H9 (cell line): ENCODE data around the gene UPK2. TPM values are rescaled to one million over a fixed set of nuclear protein-coding genes. Genes with fewer than 3 reads are reported as not detected.

Source experiments
- DNase-seq: peaks from one replicate; pipeline ENCODE4 v3.0.0-alpha.2; 2017
- H2AFZ ChIP-seq: one replicate; pipeline ENCODE4 v1.6.1; 2013; ENCODE audit warnings: mild to moderate bottlenecking, low read length, control low read depth, moderate library complexity
- H2AK5ac ChIP-seq: 2 replicates; pipeline ENCODE4 v1.6.1; 2013; ENCODE audit warnings: low read length, control low read depth, mixed read lengths; ENCODE audit not compliant: insufficient read length
- H2BK120ac ChIP-seq: one replicate; pipeline ENCODE4 v1.6.1; 2013; ENCODE audit warnings: low read depth, mild to moderate bottlenecking, low read length, control low read depth, inconsistent platforms; ENCODE audit not compliant: poor library complexity, severe bottlenecking
- H2BK12ac ChIP-seq: 2 replicates; pipeline ENCODE4 v1.6.1; 2013; ENCODE audit warnings: low read length, control low read depth, mixed read lengths, low read depth; ENCODE audit not compliant: insufficient read length
- H2BK15ac ChIP-seq: 2 replicates; pipeline ENCODE4 v1.6.1; 2013; ENCODE audit warnings: low read depth, low read length, control low read depth
- H2BK20ac ChIP-seq: one replicate; pipeline ENCODE4 v1.6.1; 2013; ENCODE audit warnings: low read depth, mild to moderate bottlenecking, low read length, control low read depth, inconsistent platforms; ENCODE audit not compliant: poor library complexity, severe bottlenecking
- H2BK5ac ChIP-seq: 2 replicates; pipeline ENCODE4 v1.6.1; 2013; ENCODE audit warnings: low read length, control low read depth, mixed read lengths; ENCODE audit not compliant: insufficient read length
- H3K14ac ChIP-seq: 2 replicates; pipeline ENCODE4 v1.6.1; 2013; ENCODE audit warnings: low read length, control low read depth; ENCODE audit not compliant: insufficient read depth
- H3K18ac ChIP-seq: 2 replicates; pipeline ENCODE4 v1.6.1; 2013; ENCODE audit warnings: low read depth, mild to moderate bottlenecking, mixed read lengths, low read length, control low read depth; ENCODE audit not compliant: insufficient read length
- H3K23ac ChIP-seq: 2 replicates; pipeline ENCODE4 v1.6.1; 2013; ENCODE audit warnings: low read length, control low read depth, mixed read lengths, low read depth; ENCODE audit not compliant: insufficient read length
- H3K23me2 ChIP-seq: 2 replicates; pipeline ENCODE4 v1.6.1; 2013; ENCODE audit warnings: low read depth, mild to moderate bottlenecking, mixed read lengths, low read length, control low read depth; ENCODE audit not compliant: insufficient read length, poor library complexity, severe bottlenecking
- H3K27ac ChIP-seq: 2 replicates; pipeline ENCODE4 v1.5.1; 2013; ENCODE audit warnings: low read length, control low read depth, mixed read lengths, low read depth; ENCODE audit not compliant: insufficient read length
- H3K27me3 ChIP-seq: 2 replicates; pipeline ENCODE4 v1.6.1; 2013; ENCODE audit warnings: low read length, control low read depth, inconsistent platforms; ENCODE audit not compliant: insufficient read depth
- H3K4ac ChIP-seq: 2 replicates; pipeline ENCODE4 v1.6.1; 2013; ENCODE audit warnings: low read depth, mild to moderate bottlenecking, control low read depth, inconsistent platforms, low read length, moderate library complexity
- H3K4me1 ChIP-seq: 2 replicates; pipeline ENCODE4 v1.6.1; 2013; ENCODE audit warnings: low read length, control low read depth, inconsistent platforms; ENCODE audit not compliant: insufficient read depth
- H3K4me2 ChIP-seq: 2 replicates; pipeline ENCODE4 v1.6.1; 2013; ENCODE audit warnings: low read length, control low read depth, mixed read lengths; ENCODE audit not compliant: insufficient read length, insufficient read depth
- H3K56ac ChIP-seq: 2 replicates; pipeline ENCODE4 v1.6.1; 2013; ENCODE audit warnings: low read depth, mild to moderate bottlenecking, mixed read lengths, low read length, control low read depth; ENCODE audit not compliant: insufficient read length
- H3K79me1 ChIP-seq: 2 replicates; pipeline ENCODE4 v1.6.1; 2013; ENCODE audit warnings: low read depth, mild to moderate bottlenecking, moderate library complexity, low read length, control low read depth, inconsistent platforms; ENCODE audit not compliant: insufficient read depth, poor library complexity, severe bottlenecking
- H3K79me2 ChIP-seq: 2 replicates; pipeline ENCODE4 v1.6.1; 2013; ENCODE audit warnings: low read length, control low read depth, inconsistent platforms; ENCODE audit not compliant: insufficient read depth
- H3K9ac ChIP-seq: 2 replicates; pipeline ENCODE4 v1.6.1; 2013; ENCODE audit warnings: low read length, control low read depth, mixed read lengths; ENCODE audit not compliant: insufficient read length; ENCODE audit errors: extremely low read depth
- H3K9me3 ChIP-seq: one replicate; pipeline ENCODE4 v1.6.1; 2013; ENCODE audit warnings: low read depth, low read length, inconsistent platforms; ENCODE audit not compliant: control insufficient read depth
- H3T11ph ChIP-seq: one replicate; pipeline ENCODE4 v1.6.1; 2013; ENCODE audit warnings: mild to moderate bottlenecking, low read length, control low read depth, inconsistent platforms
- H4K20me1 ChIP-seq: one replicate; pipeline ENCODE4 v1.6.1; 2013; ENCODE audit not compliant: control insufficient read depth, insufficient read length, insufficient read depth
- H4K5ac ChIP-seq: 2 replicates; pipeline ENCODE4 v1.6.1; 2013; ENCODE audit warnings: low read depth, mild to moderate bottlenecking, mixed read lengths, low read length, control low read depth; ENCODE audit not compliant: insufficient read length
- H4K8ac ChIP-seq: replicated peaks from 2 replicates; pipeline ENCODE4 v1.6.1; 2013; ENCODE audit warnings: low read length, control low read depth, mixed read lengths, low read depth; ENCODE audit not compliant: insufficient read length
- H4K91ac ChIP-seq: 2 replicates; pipeline ENCODE4 v1.6.1; 2013; ENCODE audit warnings: low read depth, mild to moderate bottlenecking, moderate library complexity, mixed read lengths, low read length, control low read depth; ENCODE audit not compliant: insufficient read length
- H3K27ac Mint-ChIP-seq, 3 experiments: 2 replicates in 2 of 3; 3 replicates in 1 of 3; pipeline ENCODE4 v1.8.0; 2020 to 2021; ENCODE audit warnings: mixed read lengths in 3 of 3, mild to moderate bottlenecking in 1 of 3, moderate library complexity in 1 of 3
- H3K27me3 Mint-ChIP-seq: 2 replicates; pipeline ENCODE4 v1.8.0; 2021; ENCODE audit warnings: low read depth, mild to moderate bottlenecking, moderate library complexity, mixed read lengths
- H3K36me3 Mint-ChIP-seq, 3 experiments: 2 replicates in 2 of 3; 3 replicates in 1 of 3; pipeline ENCODE4 v1.8.0; 2020 to 2021; ENCODE audit warnings: low read depth in 3 of 3, mixed read lengths in 3 of 3; ENCODE audit not compliant: insufficient read depth in 1 of 3
- H3K4me1 Mint-ChIP-seq, 2 experiments: 2 replicates each; pipeline ENCODE4 v1.8.0; 2020; ENCODE audit warnings: mixed read lengths in 2 of 2
- H3K4me3 Mint-ChIP-seq, 2 experiments: 2 replicates in 1 of 2; 3 replicates in 1 of 2; pipeline ENCODE4 v1.8.0; 2020 to 2021; ENCODE audit warnings: mild to moderate bottlenecking in 2 of 2, mixed read lengths in 2 of 2, moderate library complexity in 1 of 2
- H3K9me3 Mint-ChIP-seq, 2 experiments: 2 replicates in 1 of 2; 3 replicates in 1 of 2; pipeline ENCODE4 v1.8.0; 2020; ENCODE audit warnings: mild to moderate bottlenecking in 2 of 2, mixed read lengths in 2 of 2, moderate library complexity in 1 of 2
- WGBS: extraction: QIAGEN DNeasy Blood & Tissue Kit; methylation state at CpG from one replicate; pipeline ENCODE4 v1.1.7; 2013; ENCODE audit warnings: missing lambda C conversion rate, low lambda C conversion rate, mixed read lengths; ENCODE audit not compliant: insufficient read length; ENCODE audit errors: extremely low coverage; 5-methylcytosine and 5-hydroxymethylcytosine counted together
- total RNA-seq: library from RNA; stranded (reverse); gene quantifications from 2 replicates; pipeline ENCODE4 v1.2.1, GENCODE V29; 2021
- TF ChIP-seq, protein P1 (sequence below): fragments of 200-600 bp; sonication (generic); conservative IDR thresholded peaks from 3 replicates; pipeline ENCODE4 v1.8.0; 2021; ENCODE audit warnings: antibody characterized with exemption, mild to moderate bottlenecking

The UPK2 gene
- total RNA-seq, 1 experiment from 2014 or later, result 0.33 TPM

DNA sequence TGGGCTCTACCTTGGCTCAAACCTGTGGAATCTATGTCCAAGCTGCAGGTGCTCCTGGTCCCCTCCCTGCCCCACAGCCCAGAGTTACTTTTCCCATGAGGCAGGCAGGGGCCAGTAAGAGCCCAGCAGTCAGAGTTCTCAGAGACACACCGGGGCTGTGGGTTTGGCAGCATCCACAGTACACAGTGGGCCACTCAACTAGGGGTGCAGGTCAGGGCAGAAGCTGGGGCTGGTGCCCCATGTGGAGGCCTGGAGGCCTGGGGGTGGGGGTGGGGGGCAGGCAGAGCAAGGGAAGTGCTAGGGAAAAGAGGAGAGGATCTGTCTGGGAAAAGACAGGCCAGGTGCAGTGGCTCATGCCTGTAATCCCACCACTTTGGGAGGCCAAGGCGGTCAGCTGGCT is 2.5 kb downstream of the UPK2 start:
- peaks cover 23% of the 10 kb centered on the region for H3K27me3 Mint-ChIP-seq
- no peak overlapping the region for H2BK12ac ChIP-seq

More for the DNA sequence above, 2.5 kb downstream of the UPK2 start:
- Histone ChIP-seq H2BK15ac (no peak overlapping the region), H4K91ac (no peak overlapping the region), H2BK120ac (no peak overlapping the region), H3K56ac (no peak overlapping the region), H2BK5ac (no peak overlapping the region), H3K4me2 (no peak overlapping the region), H3K4me1 (no peaks in the 10 kb centered on the region), H3K23me2 (no peaks in the 10 kb centered on the region), H3K27me3 (no peaks in the 10 kb centered on the region), H3T11ph (no peak overlapping the region), H3K14ac (no peak overlapping the region), H2BK20ac (no peak overlapping the region), H3K23ac (no peak overlapping the region), H2AK5ac (no peak overlapping the region), H3K79me1 (no peaks in the 10 kb centered on the region), H4K5ac (no peak overlapping the region), H3K4ac (no peak overlapping the region), H2AFZ (no peak overlapping the region), H3K9me3 (no peaks in the 10 kb centered on the region), H4K8ac (no peak overlapping the region), H3K27ac (no peak overlapping the region), H3K9ac (no peak overlapping the region), H3K79me2 (no peaks in the 10 kb centered on the region), H3K18ac (no peak overlapping the region), H4K20me1 (no peaks in the 10 kb centered on the region)
- Mint-ChIP-seq H3K4me3 (no peak overlapping the region), H3K4me1 (peaks cover 12 to 17% of the 10 kb centered on the region in 2 experiments), H3K36me3 (no peaks in the 10 kb centered on the region), H3K27ac (no peak overlapping the region), H3K9me3 (no peaks in the 10 kb centered on the region)
- TF ChIP-seq, protein P1, sequence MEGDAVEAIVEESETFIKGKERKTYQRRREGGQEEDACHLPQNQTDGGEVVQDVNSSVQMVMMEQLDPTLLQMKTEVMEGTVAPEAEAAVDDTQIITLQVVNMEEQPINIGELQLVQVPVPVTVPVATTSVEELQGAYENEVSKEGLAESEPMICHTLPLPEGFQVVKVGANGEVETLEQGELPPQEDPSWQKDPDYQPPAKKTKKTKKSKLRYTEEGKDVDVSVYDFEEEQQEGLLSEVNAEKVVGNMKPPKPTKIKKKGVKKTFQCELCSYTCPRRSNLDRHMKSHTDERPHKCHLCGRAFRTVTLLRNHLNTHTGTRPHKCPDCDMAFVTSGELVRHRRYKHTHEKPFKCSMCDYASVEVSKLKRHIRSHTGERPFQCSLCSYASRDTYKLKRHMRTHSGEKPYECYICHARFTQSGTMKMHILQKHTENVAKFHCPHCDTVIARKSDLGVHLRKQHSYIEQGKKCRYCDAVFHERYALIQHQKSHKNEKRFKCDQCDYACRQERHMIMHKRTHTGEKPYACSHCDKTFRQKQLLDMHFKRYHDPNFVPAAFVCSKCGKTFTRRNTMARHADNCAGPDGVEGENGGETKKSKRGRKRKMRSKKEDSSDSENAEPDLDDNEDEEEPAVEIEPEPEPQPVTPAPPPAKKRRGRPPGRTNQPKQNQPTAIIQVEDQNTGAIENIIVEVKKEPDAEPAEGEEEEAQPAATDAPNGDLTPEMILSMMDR, result no peak
- DNase-seq, result no peak
- WGBS, result no CpG with 5 or more reads among the region's 2 CpGs
